ENCODE measurements around the gene SPTLC1.

Gene SPTLC1

DNA sequence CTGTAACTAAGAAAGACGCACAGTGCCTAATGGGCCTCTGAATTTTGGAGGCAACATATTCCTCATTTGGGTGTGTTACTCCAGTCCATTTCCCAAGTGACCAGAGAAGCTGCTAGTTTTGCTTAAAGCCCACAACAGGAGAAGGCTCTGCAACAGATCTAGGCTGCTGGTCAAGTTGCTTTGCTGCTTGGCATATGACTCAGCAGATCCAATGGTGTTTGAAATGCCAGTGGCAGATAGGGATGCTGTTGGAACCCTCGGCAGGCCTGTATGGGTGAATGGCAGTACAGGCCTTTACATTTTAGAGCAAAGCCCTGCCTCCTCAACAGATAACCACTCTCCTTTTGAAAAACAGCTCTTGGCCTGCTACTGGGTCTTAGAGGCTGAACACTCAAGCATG lies 129.0 kb downstream of the SPTLC1 start:
- no peaks in the 10 kb centered on the region for H3K27me3 ChIP-seq (ENCODE audit: insufficient read depth, poor library complexity, severe bottlenecking)
- no peak overlapping the region for H3K4me3 ChIP-seq (replicated peaks; ENCODE audit: insufficient read depth, low read length)
- TF ChIP-seq, protein P1, sequence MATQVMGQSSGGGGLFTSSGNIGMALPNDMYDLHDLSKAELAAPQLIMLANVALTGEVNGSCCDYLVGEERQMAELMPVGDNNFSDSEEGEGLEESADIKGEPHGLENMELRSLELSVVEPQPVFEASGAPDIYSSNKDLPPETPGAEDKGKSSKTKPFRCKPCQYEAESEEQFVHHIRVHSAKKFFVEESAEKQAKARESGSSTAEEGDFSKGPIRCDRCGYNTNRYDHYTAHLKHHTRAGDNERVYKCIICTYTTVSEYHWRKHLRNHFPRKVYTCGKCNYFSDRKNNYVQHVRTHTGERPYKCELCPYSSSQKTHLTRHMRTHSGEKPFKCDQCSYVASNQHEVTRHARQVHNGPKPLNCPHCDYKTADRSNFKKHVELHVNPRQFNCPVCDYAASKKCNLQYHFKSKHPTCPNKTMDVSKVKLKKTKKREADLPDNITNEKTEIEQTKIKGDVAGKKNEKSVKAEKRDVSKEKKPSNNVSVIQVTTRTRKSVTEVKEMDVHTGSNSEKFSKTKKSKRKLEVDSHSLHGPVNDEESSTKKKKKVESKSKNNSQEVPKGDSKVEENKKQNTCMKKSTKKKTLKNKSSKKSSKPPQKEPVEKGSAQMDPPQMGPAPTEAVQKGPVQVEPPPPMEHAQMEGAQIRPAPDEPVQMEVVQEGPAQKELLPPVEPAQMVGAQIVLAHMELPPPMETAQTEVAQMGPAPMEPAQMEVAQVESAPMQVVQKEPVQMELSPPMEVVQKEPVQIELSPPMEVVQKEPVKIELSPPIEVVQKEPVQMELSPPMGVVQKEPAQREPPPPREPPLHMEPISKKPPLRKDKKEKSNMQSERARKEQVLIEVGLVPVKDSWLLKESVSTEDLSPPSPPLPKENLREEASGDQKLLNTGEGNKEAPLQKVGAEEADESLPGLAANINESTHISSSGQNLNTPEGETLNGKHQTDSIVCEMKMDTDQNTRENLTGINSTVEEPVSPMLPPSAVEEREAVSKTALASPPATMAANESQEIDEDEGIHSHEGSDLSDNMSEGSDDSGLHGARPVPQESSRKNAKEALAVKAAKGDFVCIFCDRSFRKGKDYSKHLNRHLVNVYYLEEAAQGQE (IDR thresholded peaks at IDR 0.05; ENCODE audit: insufficient replicate concordance, low read depth), result no peak
- TF ChIP-seq SPI1 (IDR thresholded peaks at IDR 0.05; ENCODE audit: borderline replicate concordance, low read depth) (no peak), GABPA (IDR thresholded peaks at IDR 0.05; ENCODE audit: low read depth) (no peak), POLR2AphosphoS5 (IDR thresholded peaks at IDR 0.05; ENCODE audit: low read depth) (no peak)
- TF ChIP-seq, protein P2, sequence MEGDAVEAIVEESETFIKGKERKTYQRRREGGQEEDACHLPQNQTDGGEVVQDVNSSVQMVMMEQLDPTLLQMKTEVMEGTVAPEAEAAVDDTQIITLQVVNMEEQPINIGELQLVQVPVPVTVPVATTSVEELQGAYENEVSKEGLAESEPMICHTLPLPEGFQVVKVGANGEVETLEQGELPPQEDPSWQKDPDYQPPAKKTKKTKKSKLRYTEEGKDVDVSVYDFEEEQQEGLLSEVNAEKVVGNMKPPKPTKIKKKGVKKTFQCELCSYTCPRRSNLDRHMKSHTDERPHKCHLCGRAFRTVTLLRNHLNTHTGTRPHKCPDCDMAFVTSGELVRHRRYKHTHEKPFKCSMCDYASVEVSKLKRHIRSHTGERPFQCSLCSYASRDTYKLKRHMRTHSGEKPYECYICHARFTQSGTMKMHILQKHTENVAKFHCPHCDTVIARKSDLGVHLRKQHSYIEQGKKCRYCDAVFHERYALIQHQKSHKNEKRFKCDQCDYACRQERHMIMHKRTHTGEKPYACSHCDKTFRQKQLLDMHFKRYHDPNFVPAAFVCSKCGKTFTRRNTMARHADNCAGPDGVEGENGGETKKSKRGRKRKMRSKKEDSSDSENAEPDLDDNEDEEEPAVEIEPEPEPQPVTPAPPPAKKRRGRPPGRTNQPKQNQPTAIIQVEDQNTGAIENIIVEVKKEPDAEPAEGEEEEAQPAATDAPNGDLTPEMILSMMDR (IDR thresholded peaks at IDR 0.05; ENCODE audit: insufficient read depth, low read length), result no peak
- DNase-seq (ENCODE audit: low read depth in 1 of 2, low spot score in 1 of 2), result no peak
- H3K27ac ChIP-seq (replicated peaks), result no peak overlapping the region

DNA sequence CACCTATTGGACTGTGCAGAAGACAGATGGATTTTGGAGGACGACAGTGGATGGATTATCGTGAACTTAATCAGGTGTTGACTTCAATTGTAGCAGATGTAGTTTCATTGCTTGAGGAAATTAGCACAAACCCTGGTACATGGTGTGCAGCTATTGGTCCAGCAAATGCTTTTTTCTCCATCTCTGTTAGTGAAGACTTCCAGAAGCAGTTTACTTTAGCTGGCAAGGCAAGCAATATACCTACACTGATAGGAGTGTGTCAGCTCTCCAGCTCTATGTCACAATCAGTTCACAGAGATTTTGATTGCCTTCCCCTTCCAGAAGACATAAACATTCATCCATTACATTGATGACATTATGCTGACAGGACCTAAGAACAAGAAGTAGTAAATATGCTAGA lies 129.5 kb downstream of the SPTLC1 start:
- TF ChIP-seq, protein P2 (IDR thresholded peaks at IDR 0.05; ENCODE audit: insufficient read depth, low read length), result no peak
- TF ChIP-seq SPI1 (IDR thresholded peaks at IDR 0.05; ENCODE audit: borderline replicate concordance, low read depth) (no peak), POLR2AphosphoS5 (IDR thresholded peaks at IDR 0.05; ENCODE audit: low read depth) (no peak)
- TF ChIP-seq, protein P1 (IDR thresholded peaks at IDR 0.05; ENCODE audit: insufficient replicate concordance, low read depth), result no peak
- DNase-seq (ENCODE audit: low read depth in 1 of 2, low spot score in 1 of 2), result no peak
- Histone ChIP-seq H3K27me3 (ENCODE audit: insufficient read depth, poor library complexity, severe bottlenecking) (no peaks in the 10 kb centered on the region), H3K4me3 (replicated peaks; ENCODE audit: insufficient read depth, low read length) (no peak overlapping the region), H3K27ac (replicated peaks) (no peak overlapping the region)

Data from HL-60 (cell line).